ENCODE data around the gene STAT3. TPM values are rescaled to one million over a fixed set of nuclear protein-coding genes. Genes with fewer than 3 reads are reported as not detected.
A peak's percentile ranks its signal among the peaks of the same experiment; 100 is the strongest.

The STAT3 gene
- total RNA-seq, 1 donor from 2014 or later = 210 TPM

- no peak for TF ChIP-seq POLR2A (IDR thresholded peaks at IDR 0.05)
- TF ChIP-seq CTCF (IDR thresholded peaks at IDR 0.05) = no peak
- no peak for TF ChIP-seq POLR2AphosphoS5 (IDR thresholded peaks at IDR 0.05; ENCODE audit: insufficient read depth in 1 of 2, low read depth in 1 of 2)
- no peak overlapping the region for H3K4me3 ChIP-seq
- peak overlapping the region; percentile 92 for H3K27ac ChIP-seq
- DNase-seq (ENCODE audit: extremely low spot score in 2 of 2) = no peak
- intact Hi-C loops (cut with DNase I) = no loop called here
- H3K4me1 ChIP-seq = peaks cover 38% of the 10 kb centered on the region
- H3K9me3 ChIP-seq = no peaks in the 10 kb centered on the region
- peaks cover 0 to 31% of the 10 kb centered on the region in 2 donors for H3K36me3 ChIP-seq
- H3K27me3 ChIP-seq = no peaks in the 10 kb centered on the region
These were observed 78.1 kb downstream of the STAT3 start for GRCh38 chr17:42309986-42310786.

- H3K27me3 ChIP-seq = no peaks in the 10 kb centered on the region
- H3K4me1 ChIP-seq = peaks cover 38% of the 10 kb centered on the region
- DNase-seq (ENCODE audit: extremely low spot score in 2 of 2) = no peak
- no peak for TF ChIP-seq POLR2AphosphoS5 (IDR thresholded peaks at IDR 0.05; ENCODE audit: insufficient read depth in 1 of 2, low read depth in 1 of 2)
- no peak for TF ChIP-seq CTCF (IDR thresholded peaks at IDR 0.05)
- no peak for TF ChIP-seq POLR2A (IDR thresholded peaks at IDR 0.05)
- H3K27ac ChIP-seq = peak overlapping the region; percentile 92
- H3K36me3 ChIP-seq = peaks cover 0 to 31% of the 10 kb centered on the region in 2 donors
- no peaks in the 10 kb centered on the region for H3K9me3 ChIP-seq
- intact Hi-C loops (cut with DNase I) = no loop called here
- H3K4me3 ChIP-seq = no peak overlapping the region
These were observed 79.1 kb downstream of the STAT3 start for GRCh38 chr17:42309142-42309541.

GRCh38 chr17:42308446-42308845 lies 79.8 kb downstream of the STAT3 start:
- no peaks in the 10 kb centered on the region for H3K9me3 ChIP-seq
- H3K4me3 ChIP-seq = no peak overlapping the region
- intact Hi-C loops (cut with DNase I) = no loop called here
- H3K4me1 ChIP-seq = peaks cover 38% of the 10 kb centered on the region
- TF ChIP-seq POLR2AphosphoS5 (IDR thresholded peaks at IDR 0.05; ENCODE audit: insufficient read depth in 1 of 2, low read depth in 1 of 2) = no peak
- TF ChIP-seq POLR2A (IDR thresholded peaks at IDR 0.05) = no peak
- TF ChIP-seq CTCF (IDR thresholded peaks at IDR 0.05) = no peak
- no peaks in the 10 kb centered on the region for H3K27me3 ChIP-seq
- peaks cover 0 to 38% of the 10 kb centered on the region in 2 donors for H3K36me3 ChIP-seq
- no peak for DNase-seq (ENCODE audit: extremely low spot score in 2 of 2)
- H3K27ac ChIP-seq = peak overlapping the region; percentile 92

GRCh38 chr17:42307362-42307927 lies 80.8 kb downstream of the STAT3 start:
- TF ChIP-seq POLR2AphosphoS5 (IDR thresholded peaks at IDR 0.05; ENCODE audit: insufficient read depth in 1 of 2, low read depth in 1 of 2) (no peak), POLR2A (IDR thresholded peaks at IDR 0.05) (no peak), CTCF (IDR thresholded peaks at IDR 0.05) (no peak)
- Histone ChIP-seq H3K4me3 (no peak overlapping the region), H3K4me1 (peaks cover 32% of the 10 kb centered on the region), H3K36me3 (peaks cover 0 to 47% of the 10 kb centered on the region in 2 donors), H3K27me3 (no peaks in the 10 kb centered on the region), H3K9me3 (no peaks in the 10 kb centered on the region), H3K27ac (no peak overlapping the region)
- DNase-seq (ENCODE audit: extremely low spot score in 2 of 2) = no peak
- intact Hi-C loops (cut with DNase I) = no loop called here

GRCh38 chr17:42306385-42306667 lies 81.9 kb downstream of the STAT3 start:
- Histone ChIP-seq H3K27me3 (no peaks in the 10 kb centered on the region), H3K4me1 (peaks cover 22% of the 10 kb centered on the region), H3K36me3 (peaks cover 0 to 57% of the 10 kb centered on the region in 2 donors), H3K27ac (no peak overlapping the region), H3K9me3 (no peaks in the 10 kb centered on the region), H3K4me3 (no peak overlapping the region)
- no peak for DNase-seq (ENCODE audit: extremely low spot score in 2 of 2)
- intact Hi-C loops (cut with DNase I) = no loop called here
- no peak for TF ChIP-seq POLR2A (IDR thresholded peaks at IDR 0.05)
